Suprapubic skin (tissue), 4 donors: ENCODE data around the gene MACO1. TPM values are rescaled to one million over a fixed set of nuclear protein-coding genes. Genes with fewer than 3 reads are reported as not detected.

Experiments
- DNase-seq, 2 donors: peaks; one replicate each; pipeline ENCODE4 v3.0.0-alpha.2; 2019; ENCODE audit warnings: low spot score in 2 of 2
- H3K27ac ChIP-seq: fragments of 200-600 bp; sonication (generic); one replicate; pipeline ENCODE4 v1.5.1; 2019
- H3K27me3 ChIP-seq: fragments of 200-600 bp; sonication (generic); one replicate; pipeline ENCODE4 v1.5.1; 2019
- H3K36me3 ChIP-seq: fragments of 200-600 bp; sonication (generic); one replicate; pipeline ENCODE4 v1.5.1; 2019
- H3K4me1 ChIP-seq: fragments of 200-600 bp; sonication (generic); one replicate; pipeline ENCODE4 v1.5.1; 2019
- H3K4me3 ChIP-seq: fragments of 200-600 bp; sonication (generic); one replicate; pipeline ENCODE4 v1.5.1; 2019; ENCODE audit warnings: mild to moderate bottlenecking
- H3K9me3 ChIP-seq: fragments of 200-600 bp; sonication (generic); one replicate; pipeline ENCODE4 v1.5.1; 2019
- CTCF ChIP-seq, 2 donors: fragments of 200-600 bp in 1 of 2; fragments of 450-650 bp in 1 of 2; sonication (generic) in 1 of 2; IDR thresholded peaks; one replicate each; pipeline ENCODE4 v1.5.1; 2016 to 2019; ENCODE audit warnings: antibody characterized with exemption in 2 of 2, mild to moderate bottlenecking in 1 of 2, moderate library complexity in 1 of 2
- EP300 ChIP-seq: sonication (generic); formaldehyde crosslinking; IDR thresholded peaks from one replicate; pipeline ENCODE4 v1.6.1; 2017; ENCODE audit warnings: antibody characterized with exemption
- POLR2A ChIP-seq, 2 donors: fragments of 450-650 bp; IDR thresholded peaks; one replicate each; pipeline ENCODE4 v1.6.1; 2017; ENCODE audit warnings: antibody characterized with exemption in 2 of 2, mild to moderate bottlenecking in 2 of 2, moderate library complexity in 2 of 2
- POLR2AphosphoS5 ChIP-seq, 3 donors: sonication (generic); formaldehyde crosslinking; IDR thresholded peaks; one replicate each; pipeline ENCODE4 v1.6.1; 2017; ENCODE audit warnings: antibody characterized with exemption in 3 of 3
- WGBS: methylation state at CpG from one replicate; pipeline ENCODE4 v1.1.5; 2018; 5-methylcytosine and 5-hydroxymethylcytosine counted together
- total RNA-seq, 4 donors: library from RNA; depleted of rRNA; stranded (reverse); fragments of >200 nt; gene quantifications; one replicate each; pipeline ENCODE4 v1.1.0, GENCODE V29; 2016

The MACO1 gene
- total RNA-seq, 4 donors from 2014 or later, result 13.2 to 22.0 (median 16.0) TPM

DNA sequence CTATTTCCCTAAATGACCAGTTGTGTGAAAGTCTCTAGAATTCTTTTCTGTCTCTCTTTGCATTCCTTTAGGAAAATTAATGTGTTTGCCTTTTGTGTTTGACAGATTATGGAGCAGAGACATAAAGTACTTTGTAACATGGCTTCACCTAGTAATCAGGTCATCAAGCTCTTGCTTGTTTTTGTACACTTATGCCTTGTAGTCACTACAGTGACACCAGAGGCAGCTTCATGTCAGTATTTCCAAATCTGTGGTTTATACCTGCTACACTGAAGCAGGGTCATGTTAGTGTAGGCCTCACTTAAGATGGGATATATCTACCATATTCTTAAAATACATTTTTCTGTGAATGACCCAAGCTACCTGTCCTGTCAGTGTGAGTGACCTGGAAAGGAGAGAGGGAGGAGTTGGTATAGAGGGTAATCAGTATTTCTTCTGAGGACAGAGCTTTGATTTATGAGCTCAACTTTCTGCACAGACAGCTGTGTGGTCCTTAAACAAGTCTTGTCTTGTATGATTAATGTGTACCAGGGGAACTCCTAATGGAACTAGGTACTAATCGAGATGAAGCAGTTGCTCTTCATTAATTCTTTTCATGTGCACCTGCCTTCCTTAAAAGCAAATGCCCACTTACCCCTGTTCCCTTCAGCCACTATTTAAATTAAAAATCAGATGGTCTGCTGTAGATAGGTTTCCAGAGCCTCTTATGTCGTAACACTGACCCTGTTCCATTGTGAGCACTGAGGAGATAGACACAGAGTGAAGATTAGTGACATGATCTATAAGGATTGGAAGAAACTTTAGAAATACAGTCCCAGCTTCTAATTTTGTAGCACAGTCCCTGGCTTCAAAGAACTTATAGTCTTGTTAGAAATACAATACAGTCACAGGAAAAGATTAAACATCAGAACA lies 45.7 kb downstream of the MACO1 start:
- DNase-seq, result no peak
- 65% methylated on average over 2 of the region's 2 CpGs for WGBS
- TF ChIP-seq POLR2A (IDR thresholded peaks at IDR 0.05) (no peak), CTCF (IDR thresholded peaks at IDR 0.05) (no peak), EP300 (no peak), POLR2AphosphoS5 (IDR thresholded peaks at IDR 0.05) (no peak)
- no peaks in the 10 kb centered on the region for H3K36me3 ChIP-seq
- no peaks in the 10 kb centered on the region for H3K27me3 ChIP-seq
- H3K9me3 ChIP-seq, result no peaks in the 10 kb centered on the region
- H3K27ac ChIP-seq, result peak overlapping the region; percentile 45
- H3K4me3 ChIP-seq, result no peak overlapping the region
- H3K4me1 ChIP-seq, result peaks cover 35% of the 10 kb centered on the region

DNA sequence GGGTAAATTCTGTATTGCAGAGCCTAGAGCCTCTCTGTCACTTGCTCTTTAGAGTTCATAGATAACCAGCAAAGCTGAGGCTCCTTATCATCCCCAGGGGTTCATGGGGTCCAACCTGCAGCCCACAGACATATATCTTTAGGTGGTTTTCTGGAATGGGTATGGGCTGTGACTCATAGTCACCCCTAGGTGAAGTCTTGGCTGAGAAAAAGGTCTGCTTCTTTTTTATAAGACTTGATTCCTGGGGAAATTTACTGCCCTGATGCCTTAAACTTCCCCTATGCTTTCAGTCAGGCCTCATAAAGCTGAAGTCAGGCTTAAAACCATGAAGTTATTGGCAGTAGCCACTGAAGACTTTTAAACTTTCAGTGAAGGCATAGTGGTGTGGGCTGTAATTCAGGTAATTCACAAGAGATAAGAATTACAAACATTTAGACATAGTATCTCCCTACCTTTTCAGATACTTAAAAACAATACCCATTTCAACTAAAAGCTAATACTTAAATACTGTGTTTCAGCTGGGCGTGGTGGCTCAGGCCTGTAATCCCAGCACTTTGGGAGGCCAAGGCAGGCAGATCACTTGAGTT lies 46.8 kb downstream of the MACO1 start:
- no peak overlapping the region for H3K4me3 ChIP-seq
- no peaks in the 10 kb centered on the region for H3K27me3 ChIP-seq
- peaks cover 44% of the 10 kb centered on the region for H3K4me1 ChIP-seq
- H3K36me3 ChIP-seq, result no peaks in the 10 kb centered on the region
- H3K27ac ChIP-seq, result peak overlapping the region; percentile 38
- TF ChIP-seq POLR2AphosphoS5 (IDR thresholded peaks at IDR 0.05) (no peak), EP300 (no peak), POLR2A (IDR thresholded peaks at IDR 0.05) (no peak), CTCF (IDR thresholded peaks at IDR 0.05) (no peak)
- no peaks in the 10 kb centered on the region for H3K9me3 ChIP-seq
- DNase-seq, result no peak
- 85% methylated on average over 1 of the region's 1 CpG for WGBS

DNA sequence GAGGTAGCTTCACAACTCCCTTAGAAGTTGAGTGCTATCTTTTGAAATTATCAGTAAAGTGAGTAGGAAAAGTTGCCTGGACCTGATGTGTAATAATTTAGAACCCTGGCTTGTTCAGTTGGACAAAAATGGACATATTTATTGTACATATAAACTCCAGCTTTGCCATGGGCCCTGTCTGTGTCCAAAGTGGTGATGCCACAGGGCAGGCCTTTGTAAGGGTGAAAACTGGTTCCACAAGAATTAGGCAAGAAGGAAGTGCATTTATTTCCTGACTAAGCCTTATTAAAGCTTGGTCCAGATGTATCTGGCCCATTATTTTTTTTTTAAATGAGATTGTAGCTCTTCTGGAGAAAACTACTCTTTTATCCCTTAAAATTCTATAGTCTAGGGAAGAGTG lies 47.9 kb downstream of the MACO1 start:
- no peak overlapping the region for H3K27ac ChIP-seq
- H3K36me3 ChIP-seq, result peaks cover 2% of the 10 kb centered on the region
- no peak for DNase-seq
- H3K4me1 ChIP-seq, result peaks cover 51% of the 10 kb centered on the region
- H3K9me3 ChIP-seq, result no peaks in the 10 kb centered on the region
- TF ChIP-seq EP300, result no peak
- no peak overlapping the region for H3K4me3 ChIP-seq
- H3K27me3 ChIP-seq, result no peaks in the 10 kb centered on the region

- no peak overlapping the region for H3K4me3 ChIP-seq
- 87% methylated on average over 5 of the region's 5 CpGs for WGBS
- no peak overlapping the region for H3K27ac ChIP-seq
- peaks cover 22% of the 10 kb centered on the region for H3K36me3 ChIP-seq
- DNase-seq, result no peak
- TF ChIP-seq POLR2A (IDR thresholded peaks at IDR 0.05) (no peak), CTCF (IDR thresholded peaks at IDR 0.05) (no peak), POLR2AphosphoS5 (IDR thresholded peaks at IDR 0.05) (no peak), EP300 (no peak)
- no peaks in the 10 kb centered on the region for H3K27me3 ChIP-seq
- H3K4me1 ChIP-seq, result peaks cover 59% of the 10 kb centered on the region
- no peaks in the 10 kb centered on the region for H3K9me3 ChIP-seq
Measured at GRCh38 chr1:25481625-25482024, 50.9 kb downstream of the MACO1 start.

DNA sequence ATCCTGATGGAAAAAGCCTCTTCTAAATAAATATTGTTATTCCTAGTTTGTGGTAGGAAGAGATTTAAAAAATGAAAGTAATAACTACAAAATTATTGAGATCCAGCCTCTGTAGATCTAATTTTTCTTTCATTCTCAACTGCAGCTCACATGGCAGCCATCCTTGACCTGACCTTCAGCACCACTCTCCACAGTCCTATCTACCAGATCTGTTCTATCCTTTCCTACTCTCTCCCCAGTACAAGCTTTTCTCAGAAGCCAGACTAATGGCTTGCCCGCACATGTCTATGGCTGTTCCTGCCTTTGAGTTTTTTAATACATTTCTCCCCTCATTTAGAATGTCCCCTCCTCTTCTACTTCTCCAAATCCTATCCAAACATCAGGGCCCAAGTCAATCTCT lies 51.5 kb downstream of the MACO1 start:
- WGBS, result 53% methylated on average over 1 of the region's 1 CpG
- no peak overlapping the region for H3K27ac ChIP-seq
- no peak for TF ChIP-seq CTCF (IDR thresholded peaks at IDR 0.05)
- no peak for TF ChIP-seq POLR2AphosphoS5 (IDR thresholded peaks at IDR 0.05)
- TF ChIP-seq EP300, result no peak
- TF ChIP-seq POLR2A (IDR thresholded peaks at IDR 0.05), result no peak
- peaks cover 25% of the 10 kb centered on the region for H3K36me3 ChIP-seq
- H3K4me3 ChIP-seq, result no peak overlapping the region
- H3K27me3 ChIP-seq, result no peaks in the 10 kb centered on the region
- peaks cover 54% of the 10 kb centered on the region for H3K4me1 ChIP-seq
- no peaks in the 10 kb centered on the region for H3K9me3 ChIP-seq
- no peak for DNase-seq
